ENCODE data around the gene MYCN.
A peak's percentile ranks its signal among the peaks of the same experiment; 100 is the strongest.

Gene MYCN

DNA sequence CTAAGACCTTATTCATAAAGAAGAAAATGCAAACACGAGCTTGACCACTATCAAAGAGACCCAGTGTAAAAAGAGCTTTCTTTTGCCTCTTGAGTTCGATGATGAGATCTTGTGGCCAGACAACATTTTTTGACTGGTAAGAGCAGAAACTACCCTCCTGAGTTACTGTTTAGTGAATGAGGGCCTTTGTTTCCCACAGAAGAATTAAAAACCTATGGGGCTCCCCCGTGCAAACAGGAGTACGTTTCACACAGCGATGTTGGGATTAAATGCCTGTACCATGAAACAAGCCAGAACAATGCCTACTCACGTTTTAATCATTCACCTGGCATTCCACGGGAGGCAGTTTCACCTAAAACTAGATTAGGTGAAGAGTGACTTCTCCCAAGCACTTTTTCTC, 36.0 kb downstream of the MYCN start:
- DNase-seq (ENCODE audit: low spot score) = no peak

DNA sequence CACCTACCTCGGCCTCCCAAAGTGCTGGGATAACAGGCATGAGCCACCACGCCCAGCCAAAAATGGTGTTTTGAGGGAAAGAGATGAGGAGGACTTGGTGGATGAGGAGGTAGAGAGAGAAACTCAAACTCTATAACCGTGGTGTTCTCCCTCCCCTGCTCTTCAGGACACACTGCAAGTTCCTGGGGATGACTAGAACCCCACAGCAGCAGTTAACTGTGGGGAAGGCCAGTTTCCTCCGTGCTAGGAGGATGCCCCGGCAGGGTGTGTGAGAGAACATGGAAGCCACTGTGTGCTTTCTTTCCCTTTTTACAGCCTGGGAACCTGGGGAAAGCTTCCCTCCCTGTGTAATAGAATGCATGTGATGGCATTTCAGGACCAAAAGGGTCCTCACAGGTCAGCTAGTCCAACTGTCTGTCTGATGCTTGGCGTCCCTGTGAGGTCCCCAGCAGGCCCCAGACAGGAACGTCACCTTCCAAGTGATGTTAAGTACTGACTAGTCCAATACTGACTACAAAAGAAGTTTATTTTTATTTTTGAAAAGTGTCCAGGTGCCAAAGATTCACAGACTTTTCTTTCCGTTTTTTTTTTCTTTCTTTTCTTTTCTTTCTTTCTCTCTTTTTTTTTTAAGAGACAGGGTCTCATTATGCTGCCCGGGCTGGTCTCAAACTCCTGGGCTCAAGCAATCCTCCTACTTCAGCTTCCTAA, 38.9 kb downstream of the MYCN start:
- no peak for DNase-seq (ENCODE audit: low spot score)

DNA sequence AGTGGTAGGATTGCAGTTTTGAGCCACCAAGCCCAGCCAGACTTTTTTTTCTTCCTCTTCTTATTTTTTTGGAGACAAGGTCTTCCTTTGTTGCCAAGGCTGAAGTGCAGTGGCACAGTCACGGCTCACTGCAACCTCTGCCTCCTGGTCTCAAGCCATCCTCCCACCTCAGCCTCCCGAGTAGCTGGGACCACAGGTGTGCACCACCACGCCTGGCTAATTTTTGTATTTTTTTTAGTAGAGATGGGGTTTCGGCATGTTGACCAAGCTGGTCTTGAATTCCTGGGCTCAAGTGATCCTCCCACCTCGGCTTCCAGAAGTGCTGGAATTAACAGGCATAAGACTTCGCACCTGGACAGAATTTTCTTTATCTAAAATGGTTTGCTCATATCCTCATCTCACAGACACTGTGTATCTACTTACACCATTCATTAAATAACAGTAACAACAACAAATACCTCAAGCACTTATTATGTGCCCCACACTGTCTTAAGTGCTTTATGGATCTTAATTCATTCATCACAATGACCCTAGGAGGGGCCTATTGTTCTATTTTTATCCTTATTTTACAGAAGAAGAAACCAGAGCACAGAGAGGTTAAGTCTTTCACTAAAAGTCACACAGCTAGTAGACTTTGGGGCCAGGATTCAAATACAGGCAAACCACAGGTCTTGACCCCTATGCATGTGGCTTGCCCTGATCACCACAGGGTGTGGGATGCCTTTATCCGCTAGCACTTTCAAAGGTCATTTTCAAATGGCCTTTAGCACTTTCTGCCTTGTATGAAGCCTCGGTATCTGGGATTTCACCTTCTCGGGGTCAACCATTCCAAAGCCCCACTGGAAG, 39.6 kb downstream of the MYCN start:
- no peak for DNase-seq (ENCODE audit: low spot score)

DNA sequence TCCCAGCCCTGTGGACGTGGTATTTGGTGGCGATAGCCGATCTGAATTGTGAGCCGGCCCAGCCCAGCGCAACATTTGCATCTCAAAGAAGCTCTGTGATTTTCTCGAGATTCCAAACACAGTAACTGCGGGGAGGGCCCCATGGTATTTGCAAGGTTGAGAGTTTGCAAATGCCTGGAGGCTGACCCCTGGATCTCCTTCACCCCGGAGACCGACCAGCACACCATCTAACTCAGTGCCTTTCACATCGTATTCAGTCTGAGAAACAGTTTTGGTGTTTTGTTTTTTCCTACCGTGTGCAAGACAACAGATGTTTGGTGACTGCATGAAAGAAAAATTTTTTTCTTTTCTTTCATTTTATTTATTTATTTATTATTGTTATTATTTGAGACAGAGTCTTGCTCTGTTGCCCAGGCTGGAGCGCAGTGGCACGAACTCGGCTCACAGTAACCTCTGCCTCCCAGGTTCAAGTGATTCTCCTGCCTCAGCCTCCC, 40.3 kb downstream of the MYCN start:
- DNase-seq (ENCODE audit: low spot score) = no peak

DNA sequence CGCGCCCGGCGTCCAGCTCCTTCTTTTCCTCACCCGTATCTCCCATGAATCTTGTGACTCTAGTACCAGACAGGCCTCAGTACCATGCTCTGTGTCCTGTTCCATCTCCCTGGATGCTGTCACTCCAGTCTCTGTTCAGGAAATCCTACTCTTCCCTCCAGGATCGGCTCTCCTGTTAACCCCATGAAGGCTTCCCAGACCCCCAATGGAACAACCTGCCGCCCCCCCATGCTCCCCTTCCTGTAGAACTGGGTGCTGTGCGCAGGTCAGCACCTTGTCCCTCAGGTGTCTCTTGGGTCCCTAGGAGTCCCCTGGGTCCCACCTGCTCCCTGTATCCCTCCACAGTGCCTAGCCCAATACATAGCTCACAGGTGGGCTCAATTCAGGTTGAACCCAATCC, 41.3 kb downstream of the MYCN start:
- DNase-seq (ENCODE audit: low spot score) = no peak

DNA sequence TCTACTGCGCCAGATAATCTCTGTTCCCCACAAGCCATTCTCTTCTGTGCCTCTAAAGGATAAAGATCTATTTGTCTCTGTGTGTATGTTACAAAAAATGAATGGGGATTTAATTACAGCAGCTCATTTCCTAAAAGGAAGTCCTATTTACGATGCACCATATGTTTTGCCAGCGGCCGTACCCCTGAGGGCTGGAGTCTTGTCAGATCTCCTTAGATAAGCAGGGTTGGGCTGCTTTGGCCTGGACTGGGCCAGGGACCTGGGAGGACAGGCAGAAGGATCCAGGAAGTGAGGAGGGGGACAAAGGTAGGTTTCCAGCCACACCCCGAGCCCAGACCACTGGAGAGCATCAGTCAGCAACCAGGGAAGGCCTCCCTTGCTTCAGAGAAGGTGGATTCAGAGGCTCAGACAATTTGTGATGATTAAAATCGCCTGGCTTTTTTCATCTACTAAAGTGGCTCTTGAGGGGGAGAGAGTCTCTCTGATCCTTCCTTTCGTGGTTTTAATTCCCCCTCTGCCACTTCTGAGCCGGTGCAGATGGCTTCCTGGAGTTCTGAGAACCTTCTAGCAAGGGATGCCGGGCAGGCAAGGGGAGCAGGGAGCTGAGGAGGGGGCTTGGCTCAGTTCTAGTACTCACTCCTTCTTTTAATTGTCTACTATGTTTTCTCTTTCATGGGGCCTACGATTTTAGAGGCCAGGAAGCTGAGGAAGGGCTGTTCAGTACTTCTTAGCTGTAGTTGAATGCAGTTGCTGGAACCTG, 42.1 kb downstream of the MYCN start:
- DNase-seq (ENCODE audit: low spot score) = no peak

DNA sequence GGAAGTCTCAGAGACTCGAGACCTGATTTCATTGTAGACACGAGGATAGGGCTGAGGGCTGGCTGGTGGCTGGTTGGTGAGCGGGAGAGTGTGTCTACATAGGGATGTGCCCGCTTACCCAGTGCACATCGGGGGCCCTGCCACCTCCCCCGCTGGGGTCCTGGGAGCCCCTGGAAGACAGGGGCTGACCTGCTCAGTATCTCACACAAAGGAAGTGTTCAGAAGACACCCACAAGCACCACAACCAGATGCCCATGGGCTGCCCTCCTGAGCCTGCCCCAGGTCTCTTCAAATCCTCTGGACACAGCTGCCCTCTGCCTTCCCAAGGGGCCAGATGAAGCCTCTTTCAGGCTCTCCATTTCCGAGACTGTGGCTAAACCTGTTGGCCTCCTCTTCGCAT, 43.1 kb downstream of the MYCN start:
- no peak for DNase-seq (ENCODE audit: low spot score)

DNA sequence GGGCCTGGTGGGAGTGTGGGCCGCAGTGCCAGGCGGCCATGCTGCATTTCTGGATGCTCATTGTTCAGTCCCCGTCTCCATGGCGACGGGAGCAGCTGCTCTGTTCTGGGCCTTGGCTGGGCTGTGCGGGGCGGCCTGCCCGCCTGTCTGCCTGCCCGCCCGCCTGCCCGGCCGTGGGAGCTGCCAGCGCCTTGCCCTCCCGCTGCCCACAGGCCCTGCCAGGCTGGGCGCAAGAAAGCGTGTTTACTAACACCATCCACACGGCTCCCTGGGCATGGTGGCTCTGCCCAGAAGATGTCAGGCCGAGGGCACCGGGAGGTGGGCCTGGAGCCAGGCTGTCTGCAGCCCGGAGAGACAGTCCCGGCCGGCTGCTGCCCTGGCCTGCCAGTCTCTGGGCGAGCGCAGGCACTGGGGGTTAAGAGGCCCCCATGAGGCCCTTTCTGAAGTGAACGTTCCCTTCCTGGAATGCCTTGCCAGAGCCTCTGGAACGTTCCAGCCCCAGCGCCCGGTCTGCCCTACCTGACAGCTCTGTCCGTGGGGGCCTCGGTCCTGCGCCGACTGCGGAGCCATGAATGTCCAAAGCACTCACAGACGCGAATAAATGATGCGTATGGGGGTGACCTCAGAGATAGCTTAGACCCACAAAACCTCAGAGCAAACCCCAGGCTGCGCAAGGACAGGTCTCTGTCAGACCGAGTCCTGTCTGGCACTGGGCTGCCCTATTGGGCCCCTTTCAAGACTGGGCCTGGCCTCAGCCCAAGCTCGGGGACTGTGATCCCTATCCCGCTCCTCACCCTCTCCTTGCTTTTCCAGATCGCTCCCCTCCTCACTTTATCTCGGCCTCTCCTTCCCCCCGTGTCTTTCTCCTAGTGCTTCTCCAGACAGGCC, 44.3 kb downstream of the MYCN start:
- peak; percentile 94 for DNase-seq (ENCODE audit: low spot score)

DNA sequence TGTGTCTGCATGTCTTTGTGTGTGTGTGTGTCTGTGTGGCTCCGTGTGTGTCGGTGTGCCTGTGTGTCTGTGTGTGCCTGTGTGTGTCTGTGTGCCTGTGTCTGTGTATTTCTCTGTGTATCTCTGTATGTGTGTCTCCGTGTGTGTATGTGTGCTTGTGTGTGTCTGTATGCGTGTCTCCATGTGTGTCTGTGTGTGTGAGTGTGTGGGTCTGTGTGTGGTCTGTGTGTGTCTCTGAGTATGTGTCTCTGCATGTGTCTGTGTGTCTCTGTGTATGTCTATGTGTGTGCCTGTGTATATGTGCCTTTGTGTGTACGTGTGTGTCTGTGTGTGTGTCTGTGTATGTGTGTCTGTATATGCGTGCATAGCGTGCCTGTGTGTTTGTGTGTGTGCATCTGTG, 45.2 kb downstream of the MYCN start:
- DNase-seq (ENCODE audit: low spot score) = no peak

DNA sequence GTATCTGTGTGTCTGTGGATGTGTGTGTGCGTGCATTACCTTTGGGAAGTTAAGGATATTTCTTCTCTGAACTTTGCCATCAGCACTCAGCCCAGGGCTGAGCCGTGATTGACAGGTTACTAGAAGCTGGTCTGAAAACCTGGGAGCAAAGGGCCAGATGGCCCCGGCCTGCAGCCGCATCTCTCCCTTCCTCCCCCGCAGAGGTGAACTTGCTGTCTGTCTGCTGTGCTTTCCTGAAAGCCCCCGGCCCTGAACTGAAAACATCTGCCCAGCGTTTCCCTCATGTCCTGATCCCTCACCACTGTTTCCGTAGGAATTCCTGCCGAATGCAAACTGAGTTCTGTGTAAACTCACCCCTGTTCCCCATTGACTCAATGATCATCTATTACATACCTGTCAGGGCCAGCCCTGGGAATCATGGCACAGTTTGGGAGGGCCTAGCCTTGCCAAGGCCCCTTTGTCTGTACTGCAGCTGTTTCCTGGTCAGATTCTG, 45.8 kb downstream of the MYCN start:
- no peak for DNase-seq (ENCODE audit: low spot score)

DNA sequence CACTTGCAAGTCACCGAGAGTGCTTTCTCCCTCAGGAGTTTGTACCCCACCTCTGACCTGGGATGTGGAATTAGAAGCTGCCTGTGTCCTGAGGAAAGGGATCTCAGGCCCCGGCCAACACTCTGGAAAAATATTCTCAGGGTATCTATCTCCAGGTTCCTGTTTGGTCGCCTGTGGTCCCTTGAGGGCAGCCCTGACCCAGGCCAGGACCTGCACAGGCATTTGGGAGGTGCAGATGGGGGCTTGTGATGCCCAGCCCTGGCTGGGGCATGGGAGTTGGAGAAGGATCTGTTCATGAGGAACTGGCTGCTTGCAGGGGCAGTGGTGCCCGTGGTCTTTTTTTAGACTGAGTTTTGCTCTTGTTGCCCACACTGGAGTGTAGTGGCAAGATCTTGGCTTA, 46.3 kb downstream of the MYCN start:
- no peak for DNase-seq (ENCODE audit: low spot score)

DNA sequence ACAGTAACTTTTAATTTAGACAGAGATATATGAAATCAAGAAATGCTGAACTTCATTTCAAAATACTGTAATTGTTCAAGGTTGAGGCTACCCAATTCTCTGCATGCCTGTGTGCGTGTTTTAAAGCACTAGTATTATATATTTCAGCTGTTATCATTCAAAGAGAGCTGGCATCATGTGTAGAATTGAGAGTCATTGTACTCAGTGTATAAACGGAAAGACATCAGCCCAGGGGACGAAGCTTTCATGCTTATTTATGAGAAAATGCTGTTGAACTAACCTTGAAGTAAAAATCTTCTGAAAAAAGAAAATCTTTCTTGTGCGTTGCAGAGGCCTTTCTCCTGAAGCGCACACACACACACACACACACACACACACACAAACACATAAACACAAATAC, 48.4 kb downstream of the MYCN start:
- DNase-seq (ENCODE audit: low spot score) = no peak

DNA sequence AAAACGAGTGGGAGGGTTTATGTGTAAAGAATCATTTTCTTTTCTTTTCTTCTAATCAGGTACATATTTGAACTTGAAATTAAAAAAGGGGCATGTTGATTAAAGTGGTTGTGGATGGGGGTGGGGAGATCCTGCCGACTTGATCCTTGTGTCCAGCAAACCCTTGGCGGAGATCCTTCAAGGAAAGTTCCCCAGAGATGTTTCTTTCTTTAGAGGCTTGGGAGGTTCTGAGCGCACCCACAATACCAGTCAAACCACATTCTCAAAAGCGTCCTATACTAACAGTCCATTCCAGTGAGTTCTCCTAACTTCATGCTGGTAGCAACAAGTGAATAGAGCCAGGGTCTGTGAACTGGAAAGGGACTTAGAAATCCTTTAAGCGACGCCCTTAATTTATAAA, 49.2 kb downstream of the MYCN start:
- no peak for DNase-seq (ENCODE audit: low spot score)

DNA sequence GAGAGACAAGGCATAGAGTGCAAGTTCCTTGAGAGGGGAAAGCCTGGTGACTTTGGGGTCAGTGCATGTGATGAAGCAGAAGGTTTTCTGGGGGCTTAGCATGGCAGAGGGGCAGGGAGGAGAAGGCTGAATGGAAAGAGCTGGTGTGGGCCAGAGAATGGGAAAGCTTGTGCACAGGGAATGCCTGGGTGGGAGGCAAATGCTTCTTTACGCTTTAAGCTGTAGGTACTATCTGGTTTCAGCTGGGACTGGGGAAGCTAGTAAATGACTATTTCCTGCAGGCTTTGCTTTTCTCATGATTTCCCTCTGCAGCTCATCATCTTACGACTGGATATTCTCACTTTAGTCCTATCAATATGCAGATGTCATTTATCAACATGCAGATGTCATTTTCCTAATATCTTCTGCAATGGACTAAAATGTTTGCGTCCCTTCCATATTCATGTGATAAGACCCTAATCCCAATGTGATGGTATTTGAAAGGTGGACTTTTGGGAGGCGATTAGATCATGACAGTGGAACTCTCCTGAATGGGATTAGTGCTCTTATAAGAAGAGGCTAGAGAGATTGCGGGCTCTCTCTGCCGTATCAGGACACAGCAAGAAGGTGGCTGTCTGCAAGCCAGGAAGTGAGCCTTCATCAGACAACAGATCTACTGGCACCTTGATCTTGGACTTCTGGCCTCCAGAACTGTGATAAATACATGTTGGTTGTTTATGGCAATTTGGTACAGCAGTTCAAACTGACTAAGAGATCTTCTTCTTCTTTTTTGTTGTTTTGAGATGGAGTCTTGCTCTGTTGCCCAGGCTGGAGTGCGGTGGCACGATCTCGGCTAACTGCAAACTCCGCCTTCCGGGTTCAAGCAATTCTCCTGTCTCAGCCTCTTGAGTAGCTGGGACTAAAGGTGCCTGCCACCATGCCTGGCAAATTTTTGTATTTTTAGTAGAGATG, 50.1 kb downstream of the MYCN start:
- no peak for DNase-seq (ENCODE audit: low spot score)

DNA sequence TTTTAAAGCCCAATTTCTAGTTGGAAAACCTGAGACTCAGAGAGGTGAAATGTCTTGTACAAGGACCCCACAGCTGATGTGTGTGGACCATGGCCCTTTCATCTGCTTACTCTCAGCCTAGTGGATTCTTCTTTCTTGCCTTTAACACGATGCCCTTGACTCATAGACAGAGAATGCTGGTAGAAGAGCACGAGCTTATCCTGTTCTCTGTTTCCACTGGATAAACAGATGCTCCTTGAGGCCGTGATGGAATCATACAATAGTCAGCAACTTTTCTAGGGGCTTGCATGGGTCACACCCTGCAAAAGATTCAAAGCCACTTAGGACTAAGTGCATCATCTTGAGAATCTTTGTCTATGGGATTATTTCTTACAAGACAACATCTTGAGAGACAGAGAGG, 50.9 kb downstream of the MYCN start:
- DNase-seq (ENCODE audit: low spot score) = no peak

DNA sequence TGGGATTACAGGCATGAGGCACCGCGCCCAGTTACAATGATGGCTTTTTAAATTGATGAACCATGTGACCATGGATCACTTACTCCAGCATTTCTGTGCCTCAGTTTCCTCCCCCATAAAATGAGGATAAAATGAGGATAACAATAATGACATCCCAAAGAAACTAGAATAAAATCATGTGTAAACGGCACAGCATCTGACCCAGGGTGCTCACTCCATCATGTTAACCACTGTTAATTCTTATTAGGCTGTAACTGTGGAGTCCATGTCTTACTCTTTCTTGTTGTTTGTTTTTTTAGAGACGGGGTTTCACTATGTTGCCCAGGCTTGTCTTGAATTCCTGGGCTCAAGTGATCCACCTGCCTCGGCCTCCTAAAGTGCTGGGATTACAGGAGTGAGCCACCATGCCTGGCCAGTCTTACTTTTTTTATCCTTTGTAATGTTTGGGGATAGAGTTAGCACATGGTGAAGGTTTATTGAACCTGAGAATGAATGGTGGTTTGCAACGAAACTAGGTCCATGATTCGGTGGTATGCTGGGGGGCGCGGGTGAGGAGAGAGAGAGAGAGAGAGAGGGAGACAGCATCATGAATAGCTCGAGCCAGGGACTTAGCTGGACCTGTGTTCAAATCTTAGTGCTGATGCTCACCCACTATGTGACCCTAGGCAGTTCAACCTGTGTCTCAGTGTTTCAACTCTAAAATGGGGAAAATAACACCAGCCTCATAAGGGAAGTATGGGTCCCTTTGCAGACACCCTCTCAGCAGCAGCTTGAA, 52.3 kb downstream of the MYCN start:
- no peak for DNase-seq (ENCODE audit: low spot score)

DNA sequence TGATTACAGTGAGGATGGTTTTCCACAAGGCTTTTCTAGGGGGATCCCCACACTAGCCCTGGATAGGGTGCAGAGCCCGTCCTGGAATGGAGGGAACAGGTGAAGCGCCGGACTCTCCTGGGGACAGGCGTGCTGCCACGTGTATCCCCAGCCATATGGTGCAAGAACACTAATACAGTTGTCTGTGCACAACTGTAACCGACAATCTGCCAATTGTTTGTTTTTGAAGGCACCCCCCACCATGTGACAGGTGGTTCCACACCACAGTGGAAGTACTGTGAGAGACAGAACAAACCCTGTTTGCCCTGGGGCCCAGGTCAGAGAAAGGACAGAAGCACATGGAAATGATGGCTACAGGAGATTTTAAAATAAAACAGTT, 52.9 kb downstream of the MYCN start:
- no peak for DNase-seq (ENCODE audit: low spot score)

DNA sequence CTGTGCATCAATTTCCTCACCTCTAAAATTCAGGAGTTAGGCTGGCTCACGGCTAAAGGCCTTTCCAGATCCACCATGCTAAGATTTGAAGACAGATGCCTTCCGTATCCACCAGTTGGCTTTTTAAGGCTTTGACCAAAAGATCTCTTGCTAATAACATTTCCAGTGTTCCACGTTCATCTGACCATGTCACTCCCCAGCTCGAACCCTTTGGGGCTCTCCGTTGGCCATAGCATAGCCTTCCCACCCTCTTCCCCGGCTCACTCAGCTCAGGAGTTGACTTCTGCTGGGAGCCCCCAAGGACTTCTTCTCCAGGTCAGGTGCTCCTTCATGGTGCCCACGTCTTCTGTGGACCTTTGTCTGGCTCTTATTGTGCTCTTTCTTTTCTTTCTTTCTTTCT, 53.3 kb downstream of the MYCN start:
- no peak for DNase-seq (ENCODE audit: low spot score)

DNA sequence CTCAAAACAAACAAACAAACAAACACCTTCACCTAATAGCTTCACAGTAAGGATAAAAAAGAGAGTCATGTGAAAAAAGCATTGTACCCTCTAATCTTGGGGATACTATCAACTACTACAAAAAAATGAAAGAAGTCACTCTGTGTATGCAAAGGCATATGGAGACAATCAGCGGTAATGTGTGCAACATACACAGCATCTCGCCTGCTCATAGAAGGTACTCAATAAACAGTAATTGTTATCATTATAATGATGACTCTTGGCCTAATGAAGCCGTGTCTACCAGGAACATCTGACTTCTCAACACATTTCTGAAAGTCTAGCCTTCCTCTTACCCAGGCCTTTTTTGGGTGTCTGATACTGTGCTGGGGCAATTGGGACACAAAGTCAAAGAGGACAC, 55.3 kb downstream of the MYCN start:
- no peak for DNase-seq (ENCODE audit: low spot score)
